ENCODE results near the gene LMTK2.

DNA sequence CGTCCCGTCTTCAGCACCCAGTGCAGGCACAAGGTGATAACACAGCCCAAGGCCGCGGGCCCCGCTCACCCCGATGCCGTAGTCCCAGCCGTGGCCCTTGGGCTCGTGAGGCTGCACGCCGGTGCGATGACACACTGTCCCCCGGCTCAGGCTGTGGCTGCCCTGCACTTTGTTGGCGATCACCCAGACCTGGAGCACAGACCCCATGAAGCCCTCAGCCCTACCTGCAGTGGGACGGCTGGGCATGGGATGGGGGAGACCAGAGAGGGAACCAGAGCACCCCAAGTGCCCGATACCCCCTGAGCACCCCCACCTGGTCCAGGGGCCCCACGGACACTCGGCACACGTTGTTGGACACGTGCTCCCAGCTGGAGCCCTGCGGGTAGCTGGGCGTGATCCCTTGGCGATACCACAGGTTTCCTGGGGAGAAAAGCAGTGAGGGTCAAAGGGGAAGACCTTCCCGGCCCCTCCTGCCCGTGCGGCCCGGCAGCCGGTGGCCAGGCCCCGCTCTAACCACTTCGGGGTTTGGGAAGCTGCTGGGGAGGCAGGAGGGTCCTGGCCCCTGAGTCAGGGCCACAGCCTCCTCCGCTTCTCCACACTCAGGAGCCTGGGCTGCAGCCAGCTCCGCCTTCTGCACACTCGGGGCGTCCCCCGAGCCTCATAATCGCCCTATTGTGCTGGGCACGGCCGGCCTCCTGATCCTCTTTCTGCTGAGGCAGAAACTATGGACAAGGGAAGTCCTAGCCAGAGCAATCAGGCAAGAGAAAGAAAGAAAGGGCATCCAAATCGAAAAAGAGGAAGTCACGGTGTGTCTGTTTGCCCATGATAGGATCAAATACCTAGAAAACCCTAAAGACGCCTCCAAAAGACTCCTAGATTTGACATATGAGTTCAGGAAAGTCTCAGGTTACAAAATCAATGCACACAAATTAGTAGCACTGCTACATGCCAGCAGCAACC is 111.2 kb downstream of the LMTK2 start:
- TF ChIP-seq JUND (IDR thresholded peaks at IDR 0.05) (no peak), POLR2AphosphoS5 (IDR thresholded peaks at IDR 0.05; ENCODE audit: low read depth, low read length) (no peak), CTCF (IDR thresholded peaks at IDR 0.05 in 2 of 3, conservative IDR thresholded peaks at IDR 0.05 in 1 of 3; ENCODE audit: borderline replicate concordance in 1 of 3, insufficient read depth in 1 of 3, low read depth in 2 of 3, low read length in 2 of 3) (no peak), CEBPB (IDR thresholded peaks at IDR 0.05; ENCODE audit: low read depth) (no peak), EZH2phosphoT487 (IDR thresholded peaks at IDR 0.05; ENCODE audit: borderline replicate concordance) (no peak), YY1 (IDR thresholded peaks at IDR 0.05; ENCODE audit: extremely low read depth, insufficient replicate concordance, low read depth, low read length) (no peak), ATF3 (IDR thresholded peaks at IDR 0.05) (no peak), MAX (IDR thresholded peaks at IDR 0.05) (no peak), REST (IDR thresholded peaks at IDR 0.05; ENCODE audit: low read depth) (no peak), EZH2 (IDR thresholded peaks at IDR 0.05) (no peak), EGR1 (IDR thresholded peaks at IDR 0.05; ENCODE audit: low read depth) (no peak), RAD21 (IDR thresholded peaks at IDR 0.05; ENCODE audit: low read depth) (no peak)

Data from HCT116 (cell line).